Measurements from ENCODE around the gene ZMYND15. TPM values are rescaled to one million over a fixed set of nuclear protein-coding genes. Genes with fewer than 3 reads are reported as not detected.

ZMYND15 gene
- polyA plus RNA-seq, 1 donor (not counting 4 experiments of a cell fraction or from before 2014, with no cell fraction given), result 0.25 TPM

GRCh38 chr17:4690745-4691144, 48.9 kb upstream of the ZMYND15 start:
- H3K27me3 ChIP-seq (ENCODE audit: control insufficient read depth, extremely low read depth, insufficient read depth, low read length), result no peaks in the 10 kb centered on the region
- peaks cover 12 to 20% of the 10 kb centered on the region in 2 experiments for H3K36me3 ChIP-seq (ENCODE audit: control insufficient read depth in 2 of 2, extremely low read depth in 1 of 2, insufficient read depth in 2 of 2, low read length in 2 of 2)
- H3K79me2 ChIP-seq (ENCODE audit: control insufficient read depth, insufficient read depth, low read length), result peaks cover 47% of the 10 kb centered on the region
- no peak overlapping the region for H3K4me3 ChIP-seq (ENCODE audit: control insufficient read depth in 2 of 3, extremely low read depth in 1 of 3, insufficient read depth in 2 of 3, low read depth in 1 of 3, low read length in 3 of 3)
- H3K27ac ChIP-seq (ENCODE audit: control insufficient read depth, insufficient read depth, low read length), result no peak overlapping the region
- H3K9me3 ChIP-seq (ENCODE audit: control insufficient read depth, low read depth, low read length), result no peaks in the 10 kb centered on the region
- H3K9me1 ChIP-seq (ENCODE audit: control insufficient read depth, extremely low read depth, insufficient read depth, low read length), result no peaks in the 10 kb centered on the region
- dilution Hi-C loops (cut with MboI; ENCODE audit: extremely low pct_ligation_motif_present, low sequenced_read_pairs), result no loop called here
- peaks cover 3% of the 10 kb centered on the region for H4K20me1 ChIP-seq (ENCODE audit: control insufficient read depth, extremely low read depth, insufficient read depth, low read length)
- no peak for TF ChIP-seq EZH2 (IDR thresholded peaks at IDR 0.05; ENCODE audit: low read length)
- TF ChIP-seq, protein P1, sequence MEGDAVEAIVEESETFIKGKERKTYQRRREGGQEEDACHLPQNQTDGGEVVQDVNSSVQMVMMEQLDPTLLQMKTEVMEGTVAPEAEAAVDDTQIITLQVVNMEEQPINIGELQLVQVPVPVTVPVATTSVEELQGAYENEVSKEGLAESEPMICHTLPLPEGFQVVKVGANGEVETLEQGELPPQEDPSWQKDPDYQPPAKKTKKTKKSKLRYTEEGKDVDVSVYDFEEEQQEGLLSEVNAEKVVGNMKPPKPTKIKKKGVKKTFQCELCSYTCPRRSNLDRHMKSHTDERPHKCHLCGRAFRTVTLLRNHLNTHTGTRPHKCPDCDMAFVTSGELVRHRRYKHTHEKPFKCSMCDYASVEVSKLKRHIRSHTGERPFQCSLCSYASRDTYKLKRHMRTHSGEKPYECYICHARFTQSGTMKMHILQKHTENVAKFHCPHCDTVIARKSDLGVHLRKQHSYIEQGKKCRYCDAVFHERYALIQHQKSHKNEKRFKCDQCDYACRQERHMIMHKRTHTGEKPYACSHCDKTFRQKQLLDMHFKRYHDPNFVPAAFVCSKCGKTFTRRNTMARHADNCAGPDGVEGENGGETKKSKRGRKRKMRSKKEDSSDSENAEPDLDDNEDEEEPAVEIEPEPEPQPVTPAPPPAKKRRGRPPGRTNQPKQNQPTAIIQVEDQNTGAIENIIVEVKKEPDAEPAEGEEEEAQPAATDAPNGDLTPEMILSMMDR (optimal IDR thresholded peaks at IDR 0.05 in 1 of 3, IDR thresholded peaks at IDR 0.05 in 1 of 3, conservative IDR thresholded peaks at IDR 0.05 in 1 of 3; ENCODE audit: extremely low read depth in 1 of 3, insufficient read depth in 2 of 3, low read length in 3 of 3), result no peak
- DNase-seq (ENCODE audit: low read depth, low spot score) (no peak), FAIRE-seq (no peak)
- H3K4me2 ChIP-seq (ENCODE audit: control insufficient read depth, extremely low read depth, insufficient read depth, low read depth, low read length), result no peak overlapping the region
- H3K4me1 ChIP-seq (ENCODE audit: control insufficient read depth, extremely low read depth, insufficient read depth, low read length), result no peaks in the 10 kb centered on the region
- no peak overlapping the region for H3K9ac ChIP-seq (ENCODE audit: control insufficient read depth, extremely low read depth, insufficient read depth, low read length)
- no peak overlapping the region for H2AFZ ChIP-seq (ENCODE audit: control insufficient read depth, low read length)

DNA sequence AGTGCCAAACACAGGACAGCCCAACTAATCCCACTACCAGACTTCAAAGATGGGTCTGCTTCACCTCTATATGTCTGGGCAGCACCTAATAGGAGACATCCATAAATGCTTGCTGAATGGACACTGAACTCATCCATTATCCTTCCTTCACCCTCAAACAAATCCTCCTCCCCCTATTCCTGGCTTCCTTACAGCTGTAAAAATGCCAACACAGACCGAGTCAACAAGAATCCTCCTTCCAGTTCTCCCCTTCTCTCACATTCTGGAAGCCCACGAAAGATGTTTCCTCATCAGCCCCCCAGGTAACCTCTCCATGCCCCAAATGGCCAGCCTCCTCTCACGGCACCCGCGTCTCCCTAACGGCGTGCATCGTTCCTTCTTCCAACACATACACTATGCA, 47.9 kb upstream of the ZMYND15 start:
- no peaks in the 10 kb centered on the region for H3K4me1 ChIP-seq (ENCODE audit: control insufficient read depth, extremely low read depth, insufficient read depth, low read length)
- H3K9ac ChIP-seq (ENCODE audit: control insufficient read depth, extremely low read depth, insufficient read depth, low read length), result no peak overlapping the region
- H3K36me3 ChIP-seq (ENCODE audit: control insufficient read depth in 2 of 2, extremely low read depth in 1 of 2, insufficient read depth in 2 of 2, low read length in 2 of 2), result peaks cover 12 to 16% of the 10 kb centered on the region in 2 experiments
- no peaks in the 10 kb centered on the region for H3K9me3 ChIP-seq (ENCODE audit: control insufficient read depth, low read depth, low read length)
- TF ChIP-seq, protein P1 (optimal IDR thresholded peaks at IDR 0.05 in 1 of 3, IDR thresholded peaks at IDR 0.05 in 1 of 3, conservative IDR thresholded peaks at IDR 0.05 in 1 of 3; ENCODE audit: extremely low read depth in 1 of 3, insufficient read depth in 2 of 3, low read length in 3 of 3), result no peak
- no peak for TF ChIP-seq EZH2 (IDR thresholded peaks at IDR 0.05; ENCODE audit: low read length)
- H3K79me2 ChIP-seq (ENCODE audit: control insufficient read depth, insufficient read depth, low read length), result peaks cover 51% of the 10 kb centered on the region
- no peak for FAIRE-seq
- no peak overlapping the region for H3K27ac ChIP-seq (ENCODE audit: control insufficient read depth, insufficient read depth, low read length)
- no peaks in the 10 kb centered on the region for H3K27me3 ChIP-seq (ENCODE audit: control insufficient read depth, extremely low read depth, insufficient read depth, low read length)
- no peak overlapping the region for H3K4me2 ChIP-seq (ENCODE audit: control insufficient read depth, extremely low read depth, insufficient read depth, low read depth, low read length)
- dilution Hi-C loops (cut with MboI; ENCODE audit: extremely low pct_ligation_motif_present, low sequenced_read_pairs), result no loop called here
- peaks cover 3% of the 10 kb centered on the region for H4K20me1 ChIP-seq (ENCODE audit: control insufficient read depth, extremely low read depth, insufficient read depth, low read length)
- H3K4me3 ChIP-seq (ENCODE audit: control insufficient read depth in 2 of 3, extremely low read depth in 1 of 3, insufficient read depth in 2 of 3, low read depth in 1 of 3, low read length in 3 of 3), result no peak overlapping the region
- DNase-seq (ENCODE audit: low read depth, low spot score), result no peak
- H3K9me1 ChIP-seq (ENCODE audit: control insufficient read depth, extremely low read depth, insufficient read depth, low read length), result no peaks in the 10 kb centered on the region
- H2AFZ ChIP-seq (ENCODE audit: control insufficient read depth, low read length), result no peak overlapping the region

Measured in keratinocyte (primary cell).